Measurements from ENCODE around the gene VPS54.

Gene VPS54

DNA sequence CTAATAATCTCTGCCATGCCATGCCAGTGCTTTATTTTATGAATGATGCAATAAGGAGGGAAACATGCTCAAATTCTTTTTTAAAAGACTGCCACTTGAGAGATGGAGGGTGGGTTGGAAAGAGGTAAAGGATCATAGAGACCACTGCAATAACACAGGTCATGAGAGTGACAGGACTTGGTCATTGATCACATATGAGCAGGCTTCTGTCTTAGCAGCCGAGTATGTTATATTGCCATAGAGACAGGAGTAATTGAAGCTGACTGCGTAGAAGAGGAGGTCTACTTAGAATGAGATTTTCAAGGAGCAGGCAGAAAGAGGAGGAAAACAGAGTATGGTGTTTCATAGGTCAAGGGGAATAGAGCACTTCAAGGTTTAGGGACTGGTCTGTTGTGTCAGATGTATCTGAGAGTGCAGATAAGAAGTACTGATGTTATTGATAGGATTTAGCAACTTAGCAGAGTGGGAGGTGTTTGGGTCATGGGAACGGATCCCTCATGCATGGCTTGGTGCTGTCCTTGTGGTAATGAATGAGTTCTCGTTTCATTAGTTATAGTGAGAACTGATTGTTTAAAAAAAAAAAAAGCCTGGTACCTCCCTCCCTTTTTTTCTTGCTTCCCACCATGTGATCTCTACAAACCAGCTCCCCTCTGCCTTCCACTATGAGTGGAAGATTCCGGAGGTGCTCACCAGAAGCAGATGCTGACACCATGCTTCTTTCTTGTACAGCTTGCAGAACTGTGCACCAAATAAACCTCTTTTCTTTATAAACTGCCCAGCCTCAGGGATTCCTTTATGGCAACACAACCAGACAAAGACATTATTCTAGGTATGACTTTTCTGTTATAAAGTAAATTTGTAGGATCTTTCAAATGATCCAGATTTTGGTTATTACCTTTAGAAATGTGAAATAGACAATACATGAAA lies 144.8 kb downstream of the VPS54 start:
- 92 to 97% methylated on average over 5 of the region's 5 CpGs for WGBS, 2 experiments
- peaks cover 13% of the 10 kb centered on the region for H3K36me3 ChIP-seq (ENCODE audit: control insufficient read depth, insufficient read depth, low read length)
- H3K4me1 ChIP-seq (ENCODE audit: control insufficient read depth, insufficient read depth, low read length) = no peaks in the 10 kb centered on the region
- no peaks in the 10 kb centered on the region for H3K27me3 ChIP-seq (ENCODE audit: control insufficient read depth, insufficient read depth, low read length, poor library complexity, severe bottlenecking)
- no peak overlapping the region for H3K27ac ChIP-seq (ENCODE audit: insufficient read depth, low read depth, low read length, poor library complexity, severe bottlenecking)
- no peaks in the 10 kb centered on the region for H3K9me3 ChIP-seq (ENCODE audit: control insufficient read depth, low read length)
- H3K4me3 ChIP-seq (ENCODE audit: insufficient read depth, low read depth, low read length) = no peak overlapping the region

DNA sequence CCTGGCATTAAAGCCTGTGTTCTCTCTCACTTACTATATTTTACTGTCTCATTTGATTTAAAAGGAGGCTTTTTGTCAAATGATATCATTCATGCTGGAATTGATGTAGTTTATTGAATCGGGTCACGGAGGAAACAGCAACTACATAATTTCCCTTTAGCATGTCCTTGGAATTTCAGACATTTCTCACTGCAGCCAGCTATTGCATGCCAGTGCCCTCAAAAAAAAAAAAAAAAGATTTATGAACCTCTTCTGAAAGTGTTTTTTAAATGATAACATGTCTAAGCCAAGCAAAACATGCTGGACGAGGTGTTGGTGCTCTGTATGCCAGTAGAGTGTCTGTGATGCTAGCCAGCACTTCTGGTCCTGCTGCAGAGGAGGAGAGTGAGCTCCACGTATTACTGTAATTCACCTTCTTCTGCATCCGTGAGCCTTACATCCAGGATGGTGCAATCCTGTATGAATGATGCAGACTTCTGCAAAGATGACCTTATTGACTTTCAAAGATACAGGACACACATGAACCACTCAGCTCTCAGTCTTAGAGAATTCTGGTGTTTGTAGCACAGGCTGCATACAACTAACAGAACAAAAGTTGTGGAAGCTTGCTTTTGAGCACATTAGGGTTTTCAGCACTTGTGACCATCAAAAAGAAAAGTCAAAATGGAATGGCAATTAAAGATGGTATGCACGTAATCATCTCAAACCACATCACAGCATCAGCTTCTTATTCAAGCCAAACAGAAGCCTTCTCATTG lies 146.5 kb downstream of the VPS54 start:
- H3K4me3 ChIP-seq (ENCODE audit: insufficient read depth, low read depth, low read length) = no peak overlapping the region
- H3K36me3 ChIP-seq (ENCODE audit: control insufficient read depth, insufficient read depth, low read length) = peaks cover 13% of the 10 kb centered on the region
- H3K4me1 ChIP-seq (ENCODE audit: control insufficient read depth, insufficient read depth, low read length) = no peaks in the 10 kb centered on the region
- WGBS, 2 experiments = 88 to 90% methylated on average over 3 to 6 of the region's 6 CpGs
- H3K27me3 ChIP-seq (ENCODE audit: control insufficient read depth, insufficient read depth, low read length, poor library complexity, severe bottlenecking) = no peaks in the 10 kb centered on the region
- H3K27ac ChIP-seq (ENCODE audit: insufficient read depth, low read depth, low read length, poor library complexity, severe bottlenecking) = no peak overlapping the region
- H3K9me3 ChIP-seq (ENCODE audit: control insufficient read depth, low read length) = no peaks in the 10 kb centered on the region

- Histone ChIP-seq H3K4me1 (ENCODE audit: control insufficient read depth, insufficient read depth, low read length) (no peaks in the 10 kb centered on the region), H3K27me3 (ENCODE audit: control insufficient read depth, insufficient read depth, low read length, poor library complexity, severe bottlenecking) (no peaks in the 10 kb centered on the region), H3K9me3 (ENCODE audit: control insufficient read depth, low read length) (no peaks in the 10 kb centered on the region), H3K27ac (ENCODE audit: insufficient read depth, low read depth, low read length, poor library complexity, severe bottlenecking) (no peak overlapping the region), H3K36me3 (ENCODE audit: control insufficient read depth, insufficient read depth, low read length) (peaks cover 13% of the 10 kb centered on the region), H3K4me3 (ENCODE audit: insufficient read depth, low read depth, low read length) (no peak overlapping the region)
- WGBS, 2 experiments = 92 to 96% methylated on average over 4 of the region's 4 CpGs
Observed at GRCh38 chr2:63871864-63872263, 147.4 kb downstream of the VPS54 start.

DNA sequence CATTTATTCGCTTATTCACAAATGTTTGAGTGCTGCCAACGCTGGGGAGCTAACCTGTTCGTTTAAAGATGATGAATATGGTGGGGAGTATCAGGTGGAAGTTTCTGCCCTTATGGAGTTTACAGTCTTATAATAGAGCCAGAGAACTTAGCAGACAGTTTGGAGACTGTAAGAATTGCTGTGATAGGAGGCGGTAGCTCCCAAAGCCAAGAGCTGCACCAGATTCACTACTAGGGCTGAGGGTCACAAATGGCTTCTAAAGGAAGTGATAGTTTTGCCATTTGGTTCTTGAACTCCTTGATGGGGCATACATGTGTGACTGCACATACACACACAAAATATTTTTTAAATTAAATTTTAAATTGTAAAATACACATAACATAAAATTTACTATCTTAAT lies 148.5 kb downstream of the VPS54 start:
- 96% methylated on average over 4 of the region's 4 CpGs for WGBS, 2 experiments
- H3K27ac ChIP-seq (ENCODE audit: insufficient read depth, low read depth, low read length, poor library complexity, severe bottlenecking) = no peak overlapping the region
- H3K4me1 ChIP-seq (ENCODE audit: control insufficient read depth, insufficient read depth, low read length) = no peaks in the 10 kb centered on the region
- no peak overlapping the region for H3K4me3 ChIP-seq (ENCODE audit: insufficient read depth, low read depth, low read length)
- H3K36me3 ChIP-seq (ENCODE audit: control insufficient read depth, insufficient read depth, low read length) = peaks cover 13% of the 10 kb centered on the region
- no peaks in the 10 kb centered on the region for H3K9me3 ChIP-seq (ENCODE audit: control insufficient read depth, low read length)
- no peaks in the 10 kb centered on the region for H3K27me3 ChIP-seq (ENCODE audit: control insufficient read depth, insufficient read depth, low read length, poor library complexity, severe bottlenecking)

- WGBS, 2 experiments = 89 to 100% methylated on average over 2 of the region's 2 CpGs
- Histone ChIP-seq H3K36me3 (ENCODE audit: control insufficient read depth, insufficient read depth, low read length) (no peaks in the 10 kb centered on the region), H3K27me3 (ENCODE audit: control insufficient read depth, insufficient read depth, low read length, poor library complexity, severe bottlenecking) (no peaks in the 10 kb centered on the region), H3K4me1 (ENCODE audit: control insufficient read depth, insufficient read depth, low read length) (no peaks in the 10 kb centered on the region), H3K9me3 (ENCODE audit: control insufficient read depth, low read length) (no peaks in the 10 kb centered on the region), H3K27ac (ENCODE audit: insufficient read depth, low read depth, low read length, poor library complexity, severe bottlenecking) (no peak overlapping the region), H3K4me3 (ENCODE audit: insufficient read depth, low read depth, low read length) (no peak overlapping the region)
Observed at GRCh38 chr2:63866009-63866709, 153.1 kb downstream of the VPS54 start.

DNA sequence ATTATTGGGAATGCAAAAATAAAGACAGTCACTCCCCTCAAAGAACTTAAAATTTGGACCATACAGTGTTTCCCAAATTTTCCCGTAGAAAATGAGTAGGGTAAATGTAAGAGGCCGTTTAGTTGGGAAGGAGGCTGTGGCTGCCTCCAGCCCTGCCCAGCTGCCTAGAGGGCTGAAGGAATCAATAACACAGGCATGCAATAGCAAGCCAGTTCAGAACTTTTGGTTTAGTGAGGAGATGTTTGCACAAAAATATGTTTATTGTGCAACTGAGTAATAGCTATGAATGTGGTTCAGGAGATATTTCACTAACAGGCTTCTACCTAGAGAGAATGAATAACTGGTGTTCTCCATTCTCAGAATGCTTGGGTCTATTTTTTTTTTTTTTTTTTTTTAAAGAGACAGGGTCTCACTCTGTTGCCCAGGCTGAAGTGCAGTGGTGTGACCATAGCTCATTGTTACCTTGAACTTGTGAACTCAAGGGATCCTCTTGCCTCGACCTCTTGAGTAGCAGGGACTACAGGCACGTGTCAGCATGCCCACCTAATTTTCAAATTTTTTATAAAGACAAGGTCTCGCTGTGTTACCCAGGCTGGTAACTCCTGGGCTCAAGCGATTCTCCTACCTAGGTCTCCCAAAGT lies 153.9 kb downstream of the VPS54 start:
- Histone ChIP-seq H3K4me3 (ENCODE audit: insufficient read depth, low read depth, low read length) (no peak overlapping the region), H3K9me3 (ENCODE audit: control insufficient read depth, low read length) (no peaks in the 10 kb centered on the region), H3K36me3 (ENCODE audit: control insufficient read depth, insufficient read depth, low read length) (no peaks in the 10 kb centered on the region), H3K27ac (ENCODE audit: insufficient read depth, low read depth, low read length, poor library complexity, severe bottlenecking) (no peak overlapping the region), H3K4me1 (ENCODE audit: control insufficient read depth, insufficient read depth, low read length) (no peaks in the 10 kb centered on the region), H3K27me3 (ENCODE audit: control insufficient read depth, insufficient read depth, low read length, poor library complexity, severe bottlenecking) (no peaks in the 10 kb centered on the region)
- 87 to 94% methylated on average over 6 of the region's 6 CpGs for WGBS, 2 experiments

DNA sequence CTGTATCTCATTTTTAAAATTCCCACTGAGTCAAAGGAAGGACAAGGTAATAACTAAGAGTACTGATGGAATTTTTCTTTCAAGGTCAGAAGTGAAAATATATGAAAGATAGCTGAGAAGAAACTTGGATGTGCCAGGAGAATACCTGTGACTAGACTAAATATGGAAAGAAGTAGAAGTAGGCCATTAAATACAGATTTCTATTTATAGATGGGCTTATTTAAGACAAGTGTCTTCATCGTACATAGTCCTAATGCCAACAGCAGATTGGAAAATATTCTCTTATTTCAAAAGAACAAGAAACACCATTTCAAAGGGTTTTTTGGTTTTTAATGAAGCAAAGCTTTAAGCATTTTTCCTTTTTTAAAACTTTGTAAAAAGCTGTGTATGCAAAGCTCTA lies 155.5 kb downstream of the VPS54 start:
- 86% methylated on average over 1 of the region's 1 CpG; no CpG with 5 or more reads in 1 of the 2 experiments for WGBS, 2 experiments
- H3K36me3 ChIP-seq (ENCODE audit: control insufficient read depth, insufficient read depth, low read length) = no peaks in the 10 kb centered on the region
- H3K27ac ChIP-seq (ENCODE audit: insufficient read depth, low read depth, low read length, poor library complexity, severe bottlenecking) = no peak overlapping the region

DNA sequence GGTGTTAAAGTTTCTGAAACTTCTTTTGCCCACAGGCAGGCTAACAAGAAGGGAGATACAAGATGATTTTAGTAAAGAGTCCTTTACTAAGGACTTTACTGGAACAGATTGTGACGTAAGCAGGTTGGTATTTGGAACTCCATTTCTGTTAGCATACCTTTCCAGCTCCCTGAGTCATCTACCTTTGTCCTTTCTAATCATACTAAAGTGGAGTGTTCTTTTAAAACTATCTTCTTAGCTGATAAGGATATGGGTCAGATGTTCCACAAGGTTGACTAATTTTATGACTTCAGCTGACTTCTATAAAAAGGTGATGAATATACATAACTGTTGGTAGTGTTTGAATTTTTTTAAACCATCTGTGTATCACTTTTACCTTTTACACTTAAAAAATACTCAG lies 156.4 kb downstream of the VPS54 start:
- no peak overlapping the region for H3K27ac ChIP-seq (ENCODE audit: insufficient read depth, low read depth, low read length, poor library complexity, severe bottlenecking)
- WGBS, 2 experiments = 100% methylated on average over 1 of the region's 1 CpG
- no peaks in the 10 kb centered on the region for H3K36me3 ChIP-seq (ENCODE audit: control insufficient read depth, insufficient read depth, low read length)

More for the DNA sequence above, 155.5 kb downstream of the VPS54 start:
- Histone ChIP-seq H3K9me3 (ENCODE audit: control insufficient read depth, low read length) (no peaks in the 10 kb centered on the region), H3K27me3 (ENCODE audit: control insufficient read depth, insufficient read depth, low read length, poor library complexity, severe bottlenecking) (no peaks in the 10 kb centered on the region), H3K4me3 (ENCODE audit: insufficient read depth, low read depth, low read length) (no peak overlapping the region), H3K4me1 (ENCODE audit: control insufficient read depth, insufficient read depth, low read length) (no peaks in the 10 kb centered on the region)

GRCh38 chr2:63861220-63861822 lies 157.9 kb downstream of the VPS54 start:
- Histone ChIP-seq H3K36me3 (ENCODE audit: control insufficient read depth, insufficient read depth, low read length) (no peaks in the 10 kb centered on the region), H3K27me3 (ENCODE audit: control insufficient read depth, insufficient read depth, low read length, poor library complexity, severe bottlenecking) (no peaks in the 10 kb centered on the region), H3K27ac (ENCODE audit: insufficient read depth, low read depth, low read length, poor library complexity, severe bottlenecking) (no peak overlapping the region), H3K9me3 (ENCODE audit: control insufficient read depth, low read length) (no peaks in the 10 kb centered on the region), H3K4me1 (ENCODE audit: control insufficient read depth, insufficient read depth, low read length) (no peaks in the 10 kb centered on the region), H3K4me3 (ENCODE audit: insufficient read depth, low read depth, low read length) (no peak overlapping the region)
- WGBS, 2 experiments = 84 to 88% methylated on average over 4 to 6 of the region's 6 CpGs

More for the DNA sequence above, 156.4 kb downstream of the VPS54 start:
- Histone ChIP-seq H3K4me1 (ENCODE audit: control insufficient read depth, insufficient read depth, low read length) (no peaks in the 10 kb centered on the region), H3K4me3 (ENCODE audit: insufficient read depth, low read depth, low read length) (no peak overlapping the region), H3K27me3 (ENCODE audit: control insufficient read depth, insufficient read depth, low read length, poor library complexity, severe bottlenecking) (no peaks in the 10 kb centered on the region), H3K9me3 (ENCODE audit: control insufficient read depth, low read length) (no peaks in the 10 kb centered on the region)
